Panc1 (cell line): ENCODE data around the gene AAK1.

Source experiments
- SIN3A ChIP-seq: IDR thresholded peaks from 2 replicates; pipeline ENCODE4 v1.6.1; 2012; ENCODE audit warnings: low read depth, mild to moderate bottlenecking, low read length, moderate library complexity, borderline replicate concordance; ENCODE audit not compliant: insufficient read depth
- TF ChIP-seq, protein P1 (sequence below): fragments of 450-650 bp; IDR thresholded peaks from 2 replicates; pipeline ENCODE4 v1.5.1; 2017; ENCODE audit warnings: mild to moderate bottlenecking

DNA sequence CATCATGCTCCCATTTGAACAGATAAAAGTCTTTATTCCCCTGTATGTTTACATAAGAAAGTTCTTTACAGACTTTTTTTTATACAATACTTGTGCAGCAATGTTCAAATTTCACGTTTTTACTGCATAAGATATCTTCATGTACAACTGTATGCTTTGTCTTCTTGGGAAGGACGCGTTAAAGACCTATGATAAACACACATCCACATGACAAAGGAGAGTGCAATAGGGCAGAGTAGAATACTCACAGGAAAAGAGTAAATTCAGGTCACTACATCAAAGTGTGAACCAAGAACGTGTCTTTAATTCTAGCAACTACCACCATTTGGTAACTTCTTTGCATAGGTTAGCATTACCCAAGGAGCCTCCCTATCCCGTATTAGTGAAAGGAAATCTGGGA is 172.6 kb downstream of the AAK1 start:
- TF ChIP-seq, protein P1, sequence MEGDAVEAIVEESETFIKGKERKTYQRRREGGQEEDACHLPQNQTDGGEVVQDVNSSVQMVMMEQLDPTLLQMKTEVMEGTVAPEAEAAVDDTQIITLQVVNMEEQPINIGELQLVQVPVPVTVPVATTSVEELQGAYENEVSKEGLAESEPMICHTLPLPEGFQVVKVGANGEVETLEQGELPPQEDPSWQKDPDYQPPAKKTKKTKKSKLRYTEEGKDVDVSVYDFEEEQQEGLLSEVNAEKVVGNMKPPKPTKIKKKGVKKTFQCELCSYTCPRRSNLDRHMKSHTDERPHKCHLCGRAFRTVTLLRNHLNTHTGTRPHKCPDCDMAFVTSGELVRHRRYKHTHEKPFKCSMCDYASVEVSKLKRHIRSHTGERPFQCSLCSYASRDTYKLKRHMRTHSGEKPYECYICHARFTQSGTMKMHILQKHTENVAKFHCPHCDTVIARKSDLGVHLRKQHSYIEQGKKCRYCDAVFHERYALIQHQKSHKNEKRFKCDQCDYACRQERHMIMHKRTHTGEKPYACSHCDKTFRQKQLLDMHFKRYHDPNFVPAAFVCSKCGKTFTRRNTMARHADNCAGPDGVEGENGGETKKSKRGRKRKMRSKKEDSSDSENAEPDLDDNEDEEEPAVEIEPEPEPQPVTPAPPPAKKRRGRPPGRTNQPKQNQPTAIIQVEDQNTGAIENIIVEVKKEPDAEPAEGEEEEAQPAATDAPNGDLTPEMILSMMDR: no peak
- no peak for TF ChIP-seq SIN3A
